GM21576 (cell line): ENCODE measurements around the gene TAF4B.
"Not testable (repeated sequence)": the region's sequence is repeated elsewhere in the genome, so short reads cannot be mapped to it uniquely, and the experiment has no call there.

Source experiments
- ATAC-seq: cut with Tn5 transposase; IDR thresholded peaks from one replicate; pipeline ENCODE4 v1.9.1; 2021; ENCODE audit warnings: mild to moderate bottlenecking, moderate library complexity; ENCODE audit not compliant: unreplicated experiment

TAF4B gene

GRCh38 chr18:26230497-26230896 lies 4.3 kb downstream of the TAF4B start:
- no peak for ATAC-seq

DNA sequence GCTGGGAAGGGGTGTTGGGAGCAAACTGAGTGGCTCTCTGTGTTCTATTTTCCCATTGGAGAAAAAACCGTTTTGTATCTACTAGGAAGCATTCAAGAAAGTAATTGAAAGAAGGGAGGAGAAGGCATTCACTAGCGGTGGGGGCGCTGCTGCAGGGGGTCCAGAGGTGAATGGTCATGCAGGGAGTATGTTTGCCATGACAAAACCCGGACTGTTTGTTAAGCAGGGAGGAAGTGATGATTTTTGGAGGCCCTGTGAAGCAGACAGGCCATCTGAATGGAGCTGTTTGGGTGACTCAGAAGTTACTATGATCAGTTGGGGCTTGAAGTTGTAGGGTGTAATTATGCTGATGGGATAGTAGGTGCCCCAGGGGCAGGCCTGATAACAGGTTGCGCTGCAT lies 7.0 kb downstream of the TAF4B start:
- no peak for ATAC-seq

DNA sequence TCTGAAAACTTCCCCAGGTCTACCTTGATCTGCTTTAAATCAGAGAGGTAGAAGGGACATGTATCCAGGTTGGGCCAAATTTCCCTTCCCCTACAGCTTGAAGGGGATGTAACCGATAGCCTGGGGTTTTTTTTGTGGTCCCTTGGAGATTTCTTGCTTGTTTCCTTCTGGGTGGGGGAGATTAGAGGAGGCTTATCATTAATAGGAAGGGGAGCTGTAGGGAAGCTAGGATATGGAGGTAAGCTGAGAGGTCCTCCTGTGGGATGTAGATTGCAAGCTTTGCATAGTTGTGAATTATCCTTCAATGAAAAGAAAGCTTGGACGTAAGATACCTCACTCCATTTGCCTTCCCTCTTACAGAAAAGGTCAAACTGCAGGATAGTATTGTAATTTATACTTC lies 11.1 kb downstream of the TAF4B start:
- ATAC-seq: not testable (repeated sequence)

GRCh38 chr18:26238718-26239117 lies 12.5 kb downstream of the TAF4B start:
- not testable (repeated sequence) for ATAC-seq

- ATAC-seq: not testable (repeated sequence)
Measured at GRCh38 chr18:26242392-26242791, 16.1 kb downstream of the TAF4B start.

GRCh38 chr18:26245434-26245833 lies 19.2 kb downstream of the TAF4B start:
- not testable (repeated sequence) for ATAC-seq

GRCh38 chr18:26252411-26252810 lies 26.2 kb downstream of the TAF4B start:
- ATAC-seq: no peak

GRCh38 chr18:26254808-26255207 lies 28.6 kb downstream of the TAF4B start:
- ATAC-seq: not testable (repeated sequence)

GRCh38 chr18:26255695-26256622 lies 29.7 kb downstream of the TAF4B start:
- ATAC-seq: peak; percentile 56

DNA sequence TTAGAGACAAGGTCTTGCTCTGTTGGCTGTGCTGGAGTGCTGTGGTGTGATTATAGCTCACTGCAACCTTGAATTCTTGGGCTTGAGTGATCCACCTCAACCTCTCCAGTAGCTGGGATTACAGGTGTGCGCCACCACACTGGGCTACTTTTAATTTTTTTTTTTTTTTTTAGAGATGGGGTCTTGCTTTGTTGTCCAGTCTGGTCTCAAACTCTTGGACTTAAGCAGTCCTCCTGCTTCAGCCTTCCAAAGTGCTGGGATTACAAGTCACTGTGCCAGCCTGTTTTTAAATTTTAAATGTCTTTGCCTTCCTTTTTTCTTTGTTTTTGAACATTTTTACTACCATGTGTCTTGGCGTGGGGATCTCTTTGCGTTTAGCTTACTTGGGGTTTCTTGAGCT lies 32.5 kb downstream of the TAF4B start:
- no peak for ATAC-seq

- ATAC-seq: not testable (repeated sequence)
Measured at GRCh38 chr18:26259416-26259815, 33.2 kb downstream of the TAF4B start.

DNA sequence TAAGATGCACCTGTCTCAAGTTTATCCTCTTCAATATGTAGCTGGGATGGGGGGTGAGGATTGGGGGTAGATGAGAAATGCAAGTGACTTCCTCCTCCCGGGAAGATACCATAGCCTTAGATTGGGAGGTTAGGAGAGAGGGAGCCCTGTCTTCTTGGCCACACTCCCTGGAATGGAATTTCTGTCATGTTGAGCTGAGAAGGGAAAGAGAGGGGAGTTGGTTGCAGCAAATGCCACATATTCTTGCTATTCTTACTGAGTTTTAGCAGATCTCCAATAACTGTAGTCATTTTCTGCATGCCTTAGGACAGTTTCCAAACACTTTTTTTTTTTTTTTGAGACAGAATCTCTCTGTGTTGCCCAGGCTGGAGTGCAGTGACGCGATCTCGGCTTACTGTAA lies 35.9 kb downstream of the TAF4B start:
- ATAC-seq: no peak

DNA sequence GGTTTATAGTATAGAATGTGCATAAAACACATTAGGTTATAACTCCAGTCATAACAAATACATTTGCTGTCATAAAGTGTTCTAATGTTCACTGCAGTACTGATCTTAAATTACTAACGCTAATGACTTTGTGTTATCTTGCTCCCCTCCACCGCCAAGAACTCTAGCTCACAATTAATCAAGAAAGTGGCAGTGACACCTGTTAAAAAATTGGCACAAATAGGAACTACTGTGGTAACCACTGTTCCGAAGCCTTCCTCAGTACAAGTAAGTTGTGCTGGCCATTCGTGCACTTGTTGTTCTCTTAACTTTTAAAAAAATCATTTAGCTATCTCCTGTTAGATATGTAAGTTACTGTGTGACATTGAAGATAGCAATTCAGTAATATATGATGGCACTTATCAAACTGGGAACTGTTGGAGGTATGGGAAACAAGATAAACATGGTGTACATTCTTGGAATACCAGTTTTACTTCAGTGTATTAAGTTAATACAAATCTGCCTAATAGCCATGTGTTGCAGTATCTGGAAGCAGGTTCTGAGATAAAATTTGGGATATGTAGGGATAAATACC lies 41.2 kb downstream of the TAF4B start:
- ATAC-seq: no peak

DNA sequence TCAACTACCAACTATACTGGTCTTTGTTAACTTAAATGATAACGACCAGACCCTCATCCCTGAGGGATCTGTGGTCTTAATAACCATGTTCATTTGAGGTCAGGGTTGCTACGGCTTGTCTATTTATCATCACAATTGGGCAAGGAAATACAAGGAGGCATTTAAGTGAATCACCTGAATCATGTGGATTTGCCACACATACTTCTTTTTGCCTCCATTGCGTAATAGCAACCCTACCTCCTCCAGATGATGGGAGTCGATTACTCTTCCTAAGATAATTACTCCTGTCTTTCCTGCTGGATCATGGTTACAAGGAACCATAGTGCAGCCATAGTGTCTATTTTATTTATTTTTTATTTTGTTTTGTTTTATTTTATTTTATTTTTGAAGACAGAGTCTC lies 42.2 kb downstream of the TAF4B start:
- ATAC-seq: no peak

DNA sequence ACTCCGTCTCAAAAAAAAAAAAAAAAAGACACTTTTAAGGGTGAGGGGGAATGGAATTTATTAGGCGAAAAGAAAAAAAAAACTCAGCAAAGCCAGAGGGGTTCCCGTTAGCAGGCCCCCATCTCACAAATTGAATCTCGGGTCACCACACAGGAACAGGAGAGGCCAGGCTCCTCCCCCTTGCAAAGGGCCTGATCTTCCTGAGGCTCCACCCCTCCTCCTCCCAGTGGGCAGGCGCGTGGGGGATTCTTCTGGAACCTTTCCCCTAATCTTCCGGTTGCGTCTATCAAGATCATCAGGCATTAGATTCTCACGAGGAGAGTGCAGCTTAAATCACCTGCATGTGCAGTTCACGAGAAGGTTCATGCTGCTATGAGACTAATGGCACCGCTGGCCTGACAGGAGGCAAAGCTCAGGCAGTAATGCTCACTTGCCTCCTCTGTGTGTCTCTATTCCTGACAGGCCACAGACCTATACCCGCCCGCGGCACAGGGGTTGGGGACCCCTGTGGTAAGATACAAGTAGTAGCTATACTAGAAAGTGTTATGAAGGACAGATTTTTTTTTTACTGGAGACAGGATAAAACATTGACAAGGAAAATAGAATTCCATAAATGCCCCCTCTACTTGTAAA lies 45.8 kb downstream of the TAF4B start:
- ATAC-seq: no peak

- ATAC-seq: no peak
Measured at GRCh38 chr18:26277374-26277773, 51.1 kb downstream of the TAF4B start.

DNA sequence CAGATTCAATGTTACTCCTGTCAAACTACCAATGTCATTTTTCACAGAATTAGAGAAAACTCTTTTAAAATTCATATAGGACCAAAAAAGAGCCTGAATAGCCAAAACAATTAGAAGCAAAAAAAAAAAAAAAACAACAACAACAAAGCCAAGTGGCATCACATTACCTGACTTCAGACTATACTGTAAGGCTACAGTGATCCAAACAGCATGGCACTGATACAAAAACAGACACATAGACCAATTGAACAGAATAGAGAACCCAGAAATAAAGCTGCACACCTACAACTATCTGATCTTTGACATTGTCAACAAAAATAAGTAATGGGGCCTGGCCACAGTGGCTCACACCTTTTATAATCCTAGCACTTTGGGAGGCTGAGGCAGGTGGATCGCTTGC lies 53.2 kb downstream of the TAF4B start:
- no peak for ATAC-seq

- ATAC-seq: no peak
Measured at GRCh38 chr18:26286008-26286407, 59.8 kb downstream of the TAF4B start.

DNA sequence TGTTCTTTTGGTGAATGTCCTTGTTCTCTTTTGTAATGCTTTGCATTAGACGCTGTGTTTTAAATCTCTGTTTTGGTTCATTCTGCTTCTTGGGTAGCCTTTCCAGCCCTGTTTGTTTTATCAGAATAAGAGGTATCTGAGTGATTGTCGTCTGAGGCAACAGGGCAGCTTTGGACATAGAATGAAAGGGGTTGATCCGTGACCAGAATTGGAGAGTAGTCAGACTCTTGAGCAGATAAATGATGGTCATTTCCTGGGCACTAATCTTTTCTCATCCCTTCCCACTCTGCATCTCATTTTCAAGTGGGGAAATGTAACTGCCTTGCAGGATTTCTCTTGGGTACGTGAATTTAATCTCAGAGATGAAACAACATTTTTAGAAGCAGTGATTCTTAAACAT lies 61.4 kb downstream of the TAF4B start:
- ATAC-seq: no peak

- ATAC-seq: no peak
Measured at GRCh38 chr18:26290385-26290784, 64.1 kb downstream of the TAF4B start.

GRCh38 chr18:26293982-26294381 lies 67.7 kb downstream of the TAF4B start:
- ATAC-seq: no peak

GRCh38 chr18:26298107-26298506 lies 71.9 kb downstream of the TAF4B start:
- ATAC-seq: no peak
